Smooth muscle cell (in vitro differentiated cells): ENCODE results near the gene MYH16. TPM values are rescaled to one million over a fixed set of nuclear protein-coding genes. Genes with fewer than 3 reads are reported as not detected.
A peak's percentile ranks its signal among the peaks of the same experiment; 100 is the strongest.

Experiments used
- DNase-seq: peaks from one replicate; lab custom pipeline; 2025; ENCODE audit not compliant: unreplicated experiment; lab: John Stamatoyannopoulos, UW
- H2AFZ ChIP-seq: fragments of 200-600 bp; sonication (generic); 2 replicates; pipeline ENCODE4 v1.6.0; 2016; ENCODE audit warnings: antibody characterized with exemption, low read depth, mild to moderate bottlenecking
- H3F3A ChIP-seq: fragments of 200-600 bp; sonication (generic); 2 replicates; pipeline ENCODE4 v1.6.0; 2017; ENCODE audit warnings: antibody characterized with exemption, low read depth
- H3K27ac ChIP-seq: fragments of 200-600 bp; sonication (generic); 2 replicates; pipeline ENCODE4 v1.5.1; 2016; ENCODE audit warnings: low read depth, mild to moderate bottlenecking
- H3K27me3 ChIP-seq: fragments of 200-600 bp; sonication (generic); 2 replicates; pipeline ENCODE4 v1.6.1; 2016; ENCODE audit warnings: low read depth, mild to moderate bottlenecking
- H3K36me3 ChIP-seq: fragments of 200-600 bp; sonication (generic); 2 replicates; pipeline ENCODE4 v1.5.1; 2016; ENCODE audit warnings: low read depth
- H3K4me1 ChIP-seq: fragments of 200-600 bp; sonication (generic); 2 replicates; pipeline ENCODE4 v1.5.1; 2016; ENCODE audit warnings: low read depth
- H3K4me2 ChIP-seq: fragments of 200-600 bp; sonication (generic); 2 replicates; pipeline ENCODE4 v1.6.0; 2016; ENCODE audit warnings: mild to moderate bottlenecking
- H3K4me3 ChIP-seq: fragments of 200-600 bp; sonication (generic); 2 replicates; pipeline ENCODE4 v1.5.1; 2016; ENCODE audit warnings: mild to moderate bottlenecking
- H3K79me2 ChIP-seq: fragments of 200-600 bp; sonication (generic); 2 replicates; pipeline ENCODE4 v1.6.0; 2016; ENCODE audit warnings: low read depth, mild to moderate bottlenecking
- H3K9ac ChIP-seq: fragments of 200-600 bp; sonication (generic); 2 replicates; pipeline ENCODE4 v1.6.0; 2016; ENCODE audit warnings: low read depth
- H3K9me3 ChIP-seq: fragments of 200-600 bp; sonication (generic); replicated peaks from 2 replicates; pipeline ENCODE4 v1.5.1; 2016; ENCODE audit warnings: low read depth
- H4K20me1 ChIP-seq: fragments of 200-600 bp; sonication (generic); 2 replicates; pipeline ENCODE4 v1.6.0; 2016; ENCODE audit warnings: low read depth
- CTCF ChIP-seq: fragments of 200-600 bp; sonication (generic); IDR thresholded peaks from 2 replicates; pipeline ENCODE4 v1.5.1; 2017; ENCODE audit warnings: borderline replicate concordance, mild to moderate bottlenecking, antibody characterized with exemption; ENCODE audit not compliant: insufficient read depth, poor library complexity, severe bottlenecking
- WGBS: methylation state at CpG from one replicate; pipeline ENCODE4 v1.1.7; 2016; ENCODE audit warnings: low lambda C conversion rate; 5-methylcytosine and 5-hydroxymethylcytosine counted together
- polyA plus RNA-seq: library from polyadenylated mRNA; unstranded; fragments of >200 nt; fragmentation: Nextera tagmentation; extraction: Ambion mirVana; gene quantifications from 2 replicates; pipeline ENCODE4 v1.2.1, GENCODE V29; 2016
- total RNA-seq: library from RNA; depleted of rRNA; stranded (reverse); fragments of >200 nt; gene quantifications from 2 replicates; pipeline ENCODE4 v1.2.3, GENCODE V29; 2014

MYH16 gene
- total and polyA plus RNA-seq, 2 experiments from 2014 or later = not detected

DNA sequence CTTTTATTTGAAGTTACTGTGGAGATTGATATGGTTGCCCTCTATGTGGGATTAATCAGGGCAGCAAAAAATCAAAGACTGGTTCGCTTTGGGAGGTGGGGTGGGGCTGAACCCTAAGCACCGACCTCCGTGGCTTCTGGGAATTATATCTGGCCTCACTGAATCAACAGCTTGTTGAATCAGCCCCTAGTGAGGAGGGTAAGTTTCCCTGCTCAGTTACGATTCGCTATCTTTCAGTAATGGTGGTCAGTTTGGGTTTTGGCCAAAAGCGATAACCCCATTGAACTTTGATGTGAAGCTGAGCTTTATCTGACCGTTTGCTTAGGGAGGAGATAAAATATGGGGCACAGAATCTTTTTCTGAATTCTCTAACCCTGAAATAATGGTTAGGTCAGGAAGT is 36.5 kb downstream of the MYH16 start:
- H3K36me3 ChIP-seq = no peaks in the 10 kb centered on the region
- no peaks in the 10 kb centered on the region for H3K79me2 ChIP-seq
- H3K27ac ChIP-seq = no peak overlapping the region
- TF ChIP-seq CTCF = no peak
- H2AFZ ChIP-seq = no peak overlapping the region
- H3K9me3 ChIP-seq = no peaks in the 10 kb centered on the region
- DNase-seq = no peak
- no peaks in the 10 kb centered on the region for H4K20me1 ChIP-seq
- H3K4me2 ChIP-seq = no peak overlapping the region
- WGBS = 93% methylated on average over 7 of the region's 7 CpGs
- H3K27me3 ChIP-seq = no peaks in the 10 kb centered on the region
- H3K9ac ChIP-seq = no peak overlapping the region
- no peaks in the 10 kb centered on the region for H3F3A ChIP-seq
- no peak overlapping the region for H3K4me3 ChIP-seq
- no peaks in the 10 kb centered on the region for H3K4me1 ChIP-seq

DNA sequence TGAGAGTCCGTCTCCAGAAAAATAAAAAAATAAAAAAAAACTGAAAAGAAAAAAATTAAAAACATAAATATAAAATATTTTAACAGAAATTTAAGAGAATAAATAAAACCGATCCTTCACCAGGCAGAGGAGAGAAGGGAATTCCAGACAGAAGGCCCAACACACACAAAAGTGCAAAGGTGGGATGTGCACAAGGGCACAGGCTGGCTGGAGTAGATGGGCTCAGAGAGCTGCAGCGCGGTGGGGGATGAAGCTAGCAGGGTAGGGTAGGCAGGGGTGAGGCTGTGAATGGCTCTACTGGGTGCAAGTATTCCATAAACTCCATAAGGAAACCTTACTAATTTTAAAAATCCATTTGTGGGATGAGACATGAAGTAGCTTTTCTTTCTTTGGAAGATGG is 37.4 kb downstream of the MYH16 start:
- Histone ChIP-seq H3K36me3 (no peaks in the 10 kb centered on the region), H3K79me2 (no peaks in the 10 kb centered on the region), H3K4me3 (no peak overlapping the region), H3K9ac (no peak overlapping the region), H3K27me3 (no peaks in the 10 kb centered on the region), H3K4me2 (no peak overlapping the region), H3K9me3 (no peaks in the 10 kb centered on the region), H2AFZ (no peak overlapping the region), H3K4me1 (no peaks in the 10 kb centered on the region), H4K20me1 (no peaks in the 10 kb centered on the region), H3K27ac (no peak overlapping the region), H3F3A (no peaks in the 10 kb centered on the region)
- TF ChIP-seq CTCF = no peak
- 95% methylated on average over 4 of the region's 4 CpGs for WGBS
- DNase-seq = no peak

GRCh38 chr7:99311702-99312101 is 39.1 kb downstream of the MYH16 start:
- no peaks in the 10 kb centered on the region for H3K27me3 ChIP-seq
- TF ChIP-seq CTCF = no peak
- H4K20me1 ChIP-seq = no peaks in the 10 kb centered on the region
- H3K79me2 ChIP-seq = no peaks in the 10 kb centered on the region
- no peak overlapping the region for H3K4me2 ChIP-seq
- WGBS = 96% methylated on average over 9 of the region's 9 CpGs
- H2AFZ ChIP-seq = no peak overlapping the region
- H3F3A ChIP-seq = no peaks in the 10 kb centered on the region
- H3K9me3 ChIP-seq = no peaks in the 10 kb centered on the region
- DNase-seq = no peak
- H3K4me3 ChIP-seq = no peak overlapping the region
- no peaks in the 10 kb centered on the region for H3K4me1 ChIP-seq
- no peaks in the 10 kb centered on the region for H3K36me3 ChIP-seq
- H3K27ac ChIP-seq = no peak overlapping the region
- no peak overlapping the region for H3K9ac ChIP-seq

- H3K9ac ChIP-seq = no peak overlapping the region
- 53% methylated on average over 16 of the region's 16 CpGs for WGBS
- no peak overlapping the region for H3K4me3 ChIP-seq
- no peaks in the 10 kb centered on the region for H4K20me1 ChIP-seq
- no peaks in the 10 kb centered on the region for H3K27me3 ChIP-seq
- no peaks in the 10 kb centered on the region for H3K79me2 ChIP-seq
- H3K4me1 ChIP-seq = no peaks in the 10 kb centered on the region
- H3K36me3 ChIP-seq = no peaks in the 10 kb centered on the region
- TF ChIP-seq CTCF = peak; percentile 86
- H3K4me2 ChIP-seq = no peak overlapping the region
- no peaks in the 10 kb centered on the region for H3K9me3 ChIP-seq
- peak; percentile 18 for DNase-seq
- no peak overlapping the region for H2AFZ ChIP-seq
- H3K27ac ChIP-seq = no peak overlapping the region
- no peaks in the 10 kb centered on the region for H3F3A ChIP-seq
These were observed 39.9 kb downstream of the MYH16 start for GRCh38 chr7:99312316-99313203.
